OCI-LY1 (cell line): ENCODE measurements around the gene PSMA2.

ENCODE experiments used
- CTCF ChIP-seq: fragments of 200-600 bp; sonication (generic), shearing (Covaris generic); IDR thresholded peaks from 2 replicates; pipeline ENCODE4 v1.5.1; 2017; ENCODE audit warnings: mild to moderate bottlenecking, antibody characterized with exemption, low read length, moderate library complexity, mixed read lengths
- EZH2 ChIP-seq: fragments of 200-600 bp; sonication (generic), shearing (Covaris generic); IDR thresholded peaks from 2 replicates; pipeline ENCODE4 v1.8.0; 2017; ENCODE audit warnings: borderline replicate concordance, mixed run types, mild to moderate bottlenecking, antibody characterized with exemption, low read length, moderate library complexity, mixed read lengths

- TF ChIP-seq CTCF = no peak
- no peak for TF ChIP-seq EZH2
Measured at GRCh38 chr7:42893346-42894240, 38.4 kb downstream of the PSMA2 start.
